ENCODE results near the gene SCFD2. TPM values are rescaled to one million over a fixed set of nuclear protein-coding genes. Genes with fewer than 3 reads are reported as not detected.

Gene SCFD2
- total and polyA plus RNA-seq, 2 donors (not counting 3 experiments of a cell fraction or from before 2014, with no cell fraction given), result 12.3 to 22.8 TPM

- Histone ChIP-seq H3K4me1 (ENCODE audit: control insufficient read depth, extremely low read depth, insufficient read depth, low read length) (peaks cover 58% of the 10 kb centered on the region), H3K36me3 (ENCODE audit: control insufficient read depth in 2 of 2, extremely low read depth in 1 of 2, insufficient read depth in 2 of 2, low read length in 2 of 2) (no peaks in the 10 kb centered on the region), H3K27ac (ENCODE audit: insufficient read depth, low read depth, low read length) (peak overlapping the region; percentile 98), H3K9me1 (replicated peaks; ENCODE audit: control insufficient read depth, extremely low read depth, insufficient read depth, low read length) (no peaks in the 10 kb centered on the region), H3K9ac (replicated peaks; ENCODE audit: extremely low read depth, insufficient read depth, low read length) (peak overlapping the region; percentile 87), H3K4me2 (ENCODE audit: insufficient read depth, low read length) (peak overlapping the region; percentile 95), H2AFZ (ENCODE audit: low read depth, low read length) (no peak overlapping the region), H3K27me3 (ENCODE audit: control insufficient read depth in 2 of 2, insufficient read depth in 2 of 2, low read length in 2 of 2) (no peaks in the 10 kb centered on the region), H4K20me1 (replicated peaks; ENCODE audit: control insufficient read depth, extremely low read depth, insufficient read depth, low read length) (no peaks in the 10 kb centered on the region), H3K4me3 (replicated peaks in 1 of 3; ENCODE audit: insufficient read depth in 1 of 3, low read depth in 1 of 3, low read length in 3 of 3) (peak overlapping the region in 1 of 3 experiments; percentile 39), H3K79me2 (ENCODE audit: control insufficient read depth, insufficient read depth, low read length) (no peaks in the 10 kb centered on the region), H3K9me3 (replicated peaks; ENCODE audit: control insufficient read depth, insufficient read depth, low read length) (no peaks in the 10 kb centered on the region)
- intact Hi-C loops (cut with micrococcal nuclease), result loop anchor here (1.0 to 10.0 kb wide), 8 partner anchors 28 to 1132 kb away; partner anchors contain the start of gene SCFD2
- dilution Hi-C loops (cut with MboI; ENCODE audit: extremely low pct_ligation_motif_present, low sequenced_read_pairs), result no loop called here
- peak; percentile 78 for DNase-seq (ENCODE audit: low read depth, low spot score)
- BruUV-seq (replicated peaks), result TSS peak; percentile 37
- TF ChIP-seq GATA2 (IDR thresholded peaks at IDR 0.05; ENCODE audit: insufficient read depth, insufficient read length, low read depth, low read length), result peak; percentile 39
- no peak for TF ChIP-seq JUN (IDR thresholded peaks at IDR 0.05; ENCODE audit: borderline replicate concordance, insufficient read depth, insufficient read length, low read depth)
- peak; percentile 54 for TF ChIP-seq FOS (IDR thresholded peaks at IDR 0.05; ENCODE audit: borderline replicate concordance, insufficient read depth, low read length)
- ChIA-PET CTCF (interaction anchor here (1.0 kb wide), 1 partner anchor 1133 kb away, joined by 5 read pairs; no protein-coding TSS in a partner anchor), POLR2A (no interaction called here)
- no peak for FAIRE-seq
These were observed 265.2 kb downstream of the SCFD2 start for GRCh38 chr4:53100501-53101190.

DNA sequence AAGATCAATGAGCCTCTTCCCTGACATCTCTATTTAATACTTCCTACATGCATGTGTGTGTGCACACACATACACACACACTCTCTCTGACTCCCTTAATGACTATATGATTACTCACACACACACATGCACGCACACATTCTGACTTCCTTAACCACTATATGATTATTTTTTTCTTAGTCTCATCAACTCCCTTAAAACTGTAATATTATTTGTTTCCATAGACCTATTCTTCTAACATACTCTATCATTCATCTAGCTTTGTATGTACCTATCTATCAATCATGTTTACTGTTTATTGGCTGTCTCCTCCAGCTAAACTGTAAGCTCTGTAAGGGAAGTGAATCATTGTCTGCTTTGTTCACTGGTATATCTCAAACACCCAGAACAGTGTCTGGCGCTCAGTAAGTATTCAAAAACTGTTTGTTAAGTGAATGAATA is 267.2 kb downstream of the SCFD2 start:
- H3K4me2 ChIP-seq (ENCODE audit: insufficient read depth, low read length), result peak overlapping the region; percentile 33

More for the DNA sequence above, 267.2 kb downstream of the SCFD2 start:
- intact Hi-C loops (cut with micrococcal nuclease), result no loop called here
- Histone ChIP-seq H3K79me2 (ENCODE audit: control insufficient read depth, insufficient read depth, low read length) (no peaks in the 10 kb centered on the region), H3K9me3 (replicated peaks; ENCODE audit: control insufficient read depth, insufficient read depth, low read length) (no peaks in the 10 kb centered on the region), H3K36me3 (ENCODE audit: control insufficient read depth in 2 of 2, extremely low read depth in 1 of 2, insufficient read depth in 2 of 2, low read length in 2 of 2) (no peaks in the 10 kb centered on the region), H4K20me1 (replicated peaks; ENCODE audit: control insufficient read depth, extremely low read depth, insufficient read depth, low read length) (no peaks in the 10 kb centered on the region), H3K27ac (ENCODE audit: insufficient read depth, low read depth, low read length) (peak overlapping the region; percentile 98), H3K9me1 (replicated peaks; ENCODE audit: control insufficient read depth, extremely low read depth, insufficient read depth, low read length) (no peaks in the 10 kb centered on the region), H3K9ac (replicated peaks; ENCODE audit: extremely low read depth, insufficient read depth, low read length) (peak overlapping the region; percentile 6), H3K4me3 (replicated peaks in 1 of 3; ENCODE audit: insufficient read depth in 1 of 3, low read depth in 1 of 3, low read length in 3 of 3) (no peak overlapping the region), H3K27me3 (ENCODE audit: control insufficient read depth in 2 of 2, insufficient read depth in 2 of 2, low read length in 2 of 2) (no peaks in the 10 kb centered on the region), H2AFZ (ENCODE audit: low read depth, low read length) (no peak overlapping the region), H3K4me1 (ENCODE audit: control insufficient read depth, extremely low read depth, insufficient read depth, low read length) (peaks cover 52% of the 10 kb centered on the region)
- FAIRE-seq (peak; percentile 40), DNase-seq (ENCODE audit: low read depth, low spot score) (peak; percentile 88)
- no TSS peak for BruUV-seq (replicated peaks)
- POLR2A ChIA-PET, result no interaction called here
- CTCF ChIA-PET, result interaction anchor here (1.3 kb wide), 1 partner anchor 82 kb away, joined by 4 read pairs; no protein-coding TSS in a partner anchor
- dilution Hi-C loops (cut with MboI; ENCODE audit: extremely low pct_ligation_motif_present, low sequenced_read_pairs), result no loop called here
- TF ChIP-seq EZH2 (IDR thresholded peaks at IDR 0.05; ENCODE audit: borderline replicate concordance, low read depth, low read length, severe bottlenecking), result no peak
- peak; percentile 83 for TF ChIP-seq FOS (IDR thresholded peaks at IDR 0.05; ENCODE audit: borderline replicate concordance, insufficient read depth, low read length)
- no peak for TF ChIP-seq POLR2AphosphoS5 (IDR thresholded peaks at IDR 0.05; ENCODE audit: insufficient read depth, low read depth, low read length)
- peak; percentile 25 for TF ChIP-seq GATA2 (IDR thresholded peaks at IDR 0.05; ENCODE audit: insufficient read depth, insufficient read length, low read depth, low read length)
- TF ChIP-seq, protein P1, sequence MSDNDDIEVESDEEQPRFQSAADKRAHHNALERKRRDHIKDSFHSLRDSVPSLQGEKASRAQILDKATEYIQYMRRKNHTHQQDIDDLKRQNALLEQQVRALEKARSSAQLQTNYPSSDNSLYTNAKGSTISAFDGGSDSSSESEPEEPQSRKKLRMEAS (IDR thresholded peaks at IDR 0.05; ENCODE audit: insufficient read depth, insufficient read length), result no peak
- TF ChIP-seq POLR2A (IDR thresholded peaks at IDR 0.05; ENCODE audit: low read depth, low read length), result no peak
- TF ChIP-seq JUN (IDR thresholded peaks at IDR 0.05; ENCODE audit: borderline replicate concordance, insufficient read depth, insufficient read length, low read depth), result peak; percentile 59
- TF ChIP-seq, protein P2, sequence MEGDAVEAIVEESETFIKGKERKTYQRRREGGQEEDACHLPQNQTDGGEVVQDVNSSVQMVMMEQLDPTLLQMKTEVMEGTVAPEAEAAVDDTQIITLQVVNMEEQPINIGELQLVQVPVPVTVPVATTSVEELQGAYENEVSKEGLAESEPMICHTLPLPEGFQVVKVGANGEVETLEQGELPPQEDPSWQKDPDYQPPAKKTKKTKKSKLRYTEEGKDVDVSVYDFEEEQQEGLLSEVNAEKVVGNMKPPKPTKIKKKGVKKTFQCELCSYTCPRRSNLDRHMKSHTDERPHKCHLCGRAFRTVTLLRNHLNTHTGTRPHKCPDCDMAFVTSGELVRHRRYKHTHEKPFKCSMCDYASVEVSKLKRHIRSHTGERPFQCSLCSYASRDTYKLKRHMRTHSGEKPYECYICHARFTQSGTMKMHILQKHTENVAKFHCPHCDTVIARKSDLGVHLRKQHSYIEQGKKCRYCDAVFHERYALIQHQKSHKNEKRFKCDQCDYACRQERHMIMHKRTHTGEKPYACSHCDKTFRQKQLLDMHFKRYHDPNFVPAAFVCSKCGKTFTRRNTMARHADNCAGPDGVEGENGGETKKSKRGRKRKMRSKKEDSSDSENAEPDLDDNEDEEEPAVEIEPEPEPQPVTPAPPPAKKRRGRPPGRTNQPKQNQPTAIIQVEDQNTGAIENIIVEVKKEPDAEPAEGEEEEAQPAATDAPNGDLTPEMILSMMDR (IDR thresholded peaks at IDR 0.05; ENCODE audit: extremely low read depth in 1 of 2, insufficient read depth in 1 of 2, low read depth in 1 of 2, low read length in 2 of 2), result no peak
- TF ChIP-seq MYC (IDR thresholded peaks at IDR 0.05; ENCODE audit: low read depth, low read length), result no peak
